H1 (cell line): Measurements from ENCODE around the gene BTBD3. TPM values are rescaled to one million over a fixed set of nuclear protein-coding genes. Genes with fewer than 3 reads are reported as not detected.

Source experiments
- CTCF ChIA-PET: fragments of 300-600 bp; sonication (Branson Sonifier 250); formaldehyde crosslinking; loops from one replicate; lab custom pipeline; 2021; ENCODE audit not compliant: partially characterized antibody; lab: Charles Lee
- POLR2A ChIA-PET: fragments of 300-600 bp; sonication (Branson Sonifier 250); formaldehyde crosslinking; loops from one replicate; lab custom pipeline; 2021; ENCODE audit warnings: inconsistent platforms; ENCODE audit not compliant: partially characterized antibody; lab: Charles Lee
- DNase-seq, 2 experiments: peaks; one replicate each; pipeline versions ENCODE4 v3.0.0 to v3.0.0-alpha.2; 2010 to 2022; ENCODE audit warnings: low spot score in 2 of 2, low read depth in 1 of 2, mixed read lengths in 1 of 2
- FAIRE-seq: peaks from 2 replicates; lab custom pipeline; 2011; peaks lifted over from hg19 to GRCh38; lab: Jason Lieb, UNC
- H2AFZ ChIP-seq: 2 replicates; pipeline ENCODE4 v1.8.1; 2012; ENCODE audit warnings: low read length, inconsistent platforms
- H2AK5ac ChIP-seq: 2 replicates; pipeline ENCODE4 v1.6.1; 2013; ENCODE audit warnings: low read depth, low read length
- H2BK120ac ChIP-seq: replicated peaks from 2 replicates; pipeline ENCODE3; 2013; ENCODE audit warnings: low read depth, low read length, inconsistent platforms
- H2BK12ac ChIP-seq: 2 replicates; pipeline ENCODE4 v1.6.1; 2013; ENCODE audit warnings: low read depth, low read length
- H2BK15ac ChIP-seq: 2 replicates; pipeline ENCODE4 v1.6.1; 2013; ENCODE audit warnings: low read length
- H2BK20ac ChIP-seq: 2 replicates; pipeline ENCODE4 v1.6.1; 2013; ENCODE audit warnings: low read length
- H2BK5ac ChIP-seq: 2 replicates; pipeline ENCODE4 v1.6.1; 2013; ENCODE audit warnings: low read depth, low read length
- H3K14ac ChIP-seq: 2 replicates; pipeline ENCODE4 v1.6.1; 2013; ENCODE audit warnings: inconsistent platforms; ENCODE audit not compliant: insufficient read length
- H3K18ac ChIP-seq: 2 replicates; pipeline ENCODE4 v1.6.1; 2013; ENCODE audit warnings: low read length; ENCODE audit errors: extremely low read depth
- H3K23ac ChIP-seq: 2 replicates; pipeline ENCODE4 v1.6.1; 2013; ENCODE audit warnings: inconsistent platforms; ENCODE audit not compliant: insufficient read length
- H3K23me2 ChIP-seq: 2 replicates; pipeline ENCODE4 v1.6.1; 2013; ENCODE audit warnings: low read depth, low read length
- H3K27ac ChIP-seq: 2 replicates; pipeline ENCODE4 v1.6.1; 2011; ENCODE audit warnings: low read depth, low read length, inconsistent platforms
- H3K27me3 ChIP-seq, 4 experiments: replicated peaks in 1 of 4; 1 replicate in 1 of 4; 2 replicates in 3 of 4; pipeline versions ENCODE4 v1.6.1 to v1.8.1; 2011 to 2013; ENCODE audit warnings: low read length in 3 of 4, mild to moderate bottlenecking in 3 of 4, inconsistent platforms in 2 of 4, mixed read lengths in 2 of 4, moderate library complexity in 1 of 4; ENCODE audit not compliant: control insufficient read depth in 3 of 4, insufficient read depth in 3 of 4; ENCODE audit errors: extremely low read depth in 1 of 4
- H3K36me3 ChIP-seq, 4 experiments: 2 replicates each; pipeline versions ENCODE4 v1.6.1 to v1.8.1; 2011 to 2013; ENCODE audit warnings: mild to moderate bottlenecking in 4 of 4, low read length in 3 of 4, moderate library complexity in 2 of 4, control low read depth in 1 of 4, inconsistent platforms in 1 of 4; ENCODE audit not compliant: insufficient read depth in 4 of 4, control insufficient read depth in 2 of 4
- H3K4ac ChIP-seq: replicated peaks from 2 replicates; pipeline ENCODE3; 2013; ENCODE audit warnings: low read length, low read depth, mixed read lengths, inconsistent platforms; ENCODE audit not compliant: insufficient read length
- H3K4me1 ChIP-seq, 4 experiments: replicated peaks in 1 of 4; 1 replicate in 1 of 4; 2 replicates in 3 of 4; pipeline versions ENCODE4 v1.6.1 to v1.8.1; 2011 to 2013; ENCODE audit warnings: low read length in 3 of 4, inconsistent platforms in 2 of 4, mixed read lengths in 1 of 4; ENCODE audit not compliant: insufficient read depth in 4 of 4, control insufficient read depth in 3 of 4
- H3K4me2 ChIP-seq, 2 experiments: 2 replicates each; pipeline versions ENCODE4 v1.6.1 to v1.8.1; 2011 to 2013; ENCODE audit warnings: low read depth in 2 of 2, low read length in 2 of 2, control low read depth in 1 of 2, inconsistent platforms in 1 of 2, mild to moderate bottlenecking in 1 of 2; ENCODE audit not compliant: insufficient read depth in 1 of 2
- H3K4me3 ChIP-seq, 4 experiments: fragments of 200-600, 300-600 bp in 1 of 4; sonication (generic), shearing (Covaris generic), sonication (Bioruptor Twin) in 1 of 4; 2 replicates each; pipeline versions ENCODE4 v1.5.1 to v1.8.1; 2011 to 2016; ENCODE audit warnings: low read length in 4 of 4, low read depth in 3 of 4, control low read depth in 2 of 4, inconsistent platforms in 2 of 4, mild to moderate bottlenecking in 2 of 4, mixed read lengths in 1 of 4, moderate library complexity in 1 of 4; ENCODE audit not compliant: insufficient read depth in 2 of 4; ENCODE audit errors: extremely low read depth in 1 of 4
- H3K56ac ChIP-seq: replicated peaks from 2 replicates; pipeline ENCODE3; 2013; ENCODE audit warnings: low read depth, mild to moderate bottlenecking, mixed read lengths, low read length, inconsistent platforms; ENCODE audit not compliant: insufficient read length
- H3K79me1 ChIP-seq: 2 replicates; pipeline ENCODE4 v1.6.1; 2013; ENCODE audit warnings: low read depth, low read length, control low read depth
- H3K79me2 ChIP-seq, 2 experiments: 2 replicates each; pipeline versions ENCODE4 v1.6.1 to v1.8.1; 2012 to 2013; ENCODE audit warnings: low read length in 2 of 2, mild to moderate bottlenecking in 2 of 2, inconsistent platforms in 1 of 2; ENCODE audit not compliant: insufficient read depth in 2 of 2, control insufficient read depth in 1 of 2
- H3K9ac ChIP-seq, 4 experiments: replicated peaks in 1 of 4; 1 replicate in 1 of 4; 2 replicates in 3 of 4; pipeline versions ENCODE4 v1.6.1 to v1.8.1; 2011 to 2013; ENCODE audit warnings: low read depth in 3 of 4, low read length in 3 of 4, control low read depth in 2 of 4, mild to moderate bottlenecking in 2 of 4, moderate library complexity in 2 of 4, inconsistent platforms in 1 of 4; ENCODE audit errors: extremely low read depth in 1 of 4
- H3K9me3 ChIP-seq, 2 experiments: 2 replicates each; pipeline versions ENCODE4 v1.6.1 to v1.8.1; 2012 to 2013; ENCODE audit warnings: mild to moderate bottlenecking in 2 of 2, moderate library complexity in 2 of 2, control low read depth in 1 of 2, inconsistent platforms in 1 of 2, low read depth in 1 of 2, low read length in 1 of 2, mixed read lengths in 1 of 2; ENCODE audit not compliant: insufficient read depth in 2 of 2
- H4K20me1 ChIP-seq, 2 experiments: replicated peaks in 1 of 2; 2 replicates each; pipeline versions ENCODE3 to v1.8.1; 2011 to 2013; ENCODE audit warnings: inconsistent platforms in 2 of 2, low read length in 2 of 2, mild to moderate bottlenecking in 1 of 2; ENCODE audit not compliant: insufficient read depth in 2 of 2, control insufficient read depth in 1 of 2
- H4K5ac ChIP-seq: 2 replicates; pipeline ENCODE4 v1.6.1; 2013; ENCODE audit warnings: low read length, low read depth, mixed read lengths, inconsistent platforms; ENCODE audit not compliant: insufficient read length
- H4K8ac ChIP-seq: 2 replicates; pipeline ENCODE4 v1.8.0; 2013; ENCODE audit warnings: mild to moderate bottlenecking, moderate library complexity, low read length, inconsistent platforms; ENCODE audit not compliant: insufficient read depth; ENCODE audit errors: extremely low read depth
- H4K91ac ChIP-seq: replicated peaks from 2 replicates; pipeline ENCODE3; 2013; ENCODE audit warnings: low read length, mixed read lengths, inconsistent platforms; ENCODE audit not compliant: insufficient read length
- BCL11A ChIP-seq, 2 experiments: IDR thresholded peaks; one replicate each; pipeline ENCODE4 v1.6.1; 2011; ENCODE audit warnings: low read depth in 2 of 2, low read length in 2 of 2, mild to moderate bottlenecking in 2 of 2
- CTCF ChIP-seq, 3 experiments: IDR thresholded peaks; 1 replicate in 2 of 3; 2 replicates in 1 of 3; pipeline versions ENCODE4 v1.5.1 to v1.6.1; 2011; ENCODE audit warnings: low read length in 3 of 3, mild to moderate bottlenecking in 3 of 3, inconsistent platforms in 2 of 3, low read depth in 1 of 3, moderate library complexity in 1 of 3; ENCODE audit not compliant: insufficient read depth in 1 of 3; ENCODE audit errors: control extremely low read depth in 1 of 3
- KDM4A ChIP-seq: IDR thresholded peaks from one replicate; pipeline ENCODE4 v1.7.1; 2012; ENCODE audit warnings: low read depth, mild to moderate bottlenecking, moderate library complexity, low read length, inconsistent platforms; ENCODE audit not compliant: severe bottlenecking
- MAFK ChIP-seq: IDR thresholded peaks from 2 replicates; pipeline ENCODE4 v1.6.1; 2012; ENCODE audit warnings: low read depth, mild to moderate bottlenecking, improper control_type of control experiment, low read length
- MAX ChIP-seq: IDR thresholded peaks from 2 replicates; pipeline ENCODE4 v1.6.1; 2012; ENCODE audit warnings: inconsistent platforms
- NRF1 ChIP-seq: IDR thresholded peaks from 2 replicates; pipeline ENCODE4 v1.6.1; 2011; ENCODE audit warnings: mild to moderate bottlenecking, low read depth, low read length, improper control_type of control experiment
- POU5F1 ChIP-seq: IDR thresholded peaks from 2 replicates; pipeline ENCODE4 v1.6.1; 2011; ENCODE audit warnings: low read depth, mild to moderate bottlenecking, low read length, moderate library complexity
- RAD21 ChIP-seq, 2 experiments: IDR thresholded peaks in 1 of 2; conservative IDR thresholded peaks in 1 of 2; 2 replicates each; pipeline ENCODE4 v1.6.1; 2011; ENCODE audit warnings: low read depth in 2 of 2, low read length in 2 of 2, improper control_type of control experiment in 1 of 2, inconsistent platforms in 1 of 2, mild to moderate bottlenecking in 1 of 2, moderate library complexity in 1 of 2
- SIRT6 ChIP-seq: IDR thresholded peaks from one replicate; pipeline ENCODE4 v1.7.1; 2012; ENCODE audit warnings: low read length, inconsistent platforms
- SP4 ChIP-seq: IDR thresholded peaks from 2 replicates; pipeline ENCODE4 v1.6.1; 2012; ENCODE audit warnings: low read length, inconsistent platforms
- YY1 ChIP-seq: IDR thresholded peaks from 2 replicates; pipeline ENCODE4 v1.6.1; 2011; ENCODE audit warnings: low read depth, mild to moderate bottlenecking, low read length
- ZNF274 ChIP-seq: IDR thresholded peaks from 2 replicates; pipeline ENCODE4 v1.7.0; 2012; ENCODE audit warnings: low read length, borderline replicate concordance; ENCODE audit errors: extremely low read depth
- WGBS, 2 experiments: shearing (Covaris generic) in 1 of 2; methylation state at CpG; one replicate each; pipeline versions ENCODE4 v1.1.6 to v1.1.7; 2013 to 2015; ENCODE audit warnings: low lambda C conversion rate in 2 of 2, mixed read lengths in 2 of 2, inconsistent platforms in 1 of 2, low coverage in 1 of 2, missing lambda C conversion rate in 1 of 2; ENCODE audit not compliant: insufficient replicate concordance in 2 of 2, insufficient coverage in 1 of 2, insufficient read length in 1 of 2; ENCODE audit errors: extremely low coverage in 1 of 2, missing lambda C conversion rate in 1 of 2; 5-methylcytosine and 5-hydroxymethylcytosine counted together
- polyA plus RNA-seq, 7 experiments: library from polyadenylated mRNA; depleted of rRNA in 3 of 7; stranded (reverse) in 5 of 7; unstranded in 2 of 7; fragments of >200 nt in 5 of 7; fragments of 200-250 nt in 2 of 7; gene quantifications; 1 replicate in 5 of 7; 2 replicates in 1 of 7; 4 replicates in 1 of 7; pipeline versions ENCODE4 v1.2.1 to v1.2.3, GENCODE V29; 2011 to 2013; ENCODE audit warnings: missing spikeins in 2 of 7, mixed read lengths in 2 of 7
- total RNA-seq: library from RNA; stranded (reverse); fragmentation: NEBNext Ultra II Directional; extraction: Animal tissue kit (Norgen Biotek cat#: 25700); gene quantifications from 2 replicates; pipeline ENCODE4 v1.2.1, GENCODE V29; 2021

The BTBD3 gene
- total and polyA plus RNA-seq, 2 of the 8 experiments (the other 6 are each of a cell fraction or from before 2014, with no cell fraction given) = 36.7 to 45.5 TPM

GRCh38 chr20:11880680-11881079 lies 37.0 kb upstream of the BTBD3 start:
- H3K79me1 ChIP-seq = no peaks in the 10 kb centered on the region
- no peak overlapping the region for H3K23ac ChIP-seq
- no peak overlapping the region for H2BK15ac ChIP-seq
- peak overlapping the region; percentile 97 for H2AFZ ChIP-seq
- no peak overlapping the region for H3K4ac ChIP-seq
- H3K9me3 ChIP-seq = no peaks in the 10 kb centered on the region
- no peak overlapping the region for H2BK120ac ChIP-seq
- H3K23me2 ChIP-seq = no peaks in the 10 kb centered on the region
- no peaks in the 10 kb centered on the region for H4K20me1 ChIP-seq
- H3K56ac ChIP-seq = no peak overlapping the region
- no peak overlapping the region for H4K91ac ChIP-seq
- H3K14ac ChIP-seq = no peak overlapping the region
- ChIA-PET POLR2A (no interaction called here), CTCF (no interaction called here)
- 87% methylated on average over 4 of the region's 4 CpGs; no CpG with 5 or more reads in 1 of the 2 experiments for WGBS, 2 experiments
- H3K9ac ChIP-seq = no peak overlapping the region
- H3K4me3 ChIP-seq = no peak overlapping the region
- H3K79me2 ChIP-seq = no peaks in the 10 kb centered on the region
- H2BK5ac ChIP-seq = no peak overlapping the region
- H3K36me3 ChIP-seq = no peaks in the 10 kb centered on the region
- no peaks in the 10 kb centered on the region for H3K4me1 ChIP-seq
- FAIRE-seq = no peak
- H4K8ac ChIP-seq = no peak overlapping the region
- no peak overlapping the region for H2AK5ac ChIP-seq
- no peak for DNase-seq
- no peak overlapping the region for H3K27ac ChIP-seq
- no peak overlapping the region for H2BK12ac ChIP-seq
- no peak overlapping the region for H2BK20ac ChIP-seq
- no peak overlapping the region for H3K4me2 ChIP-seq
- no peaks in the 10 kb centered on the region for H3K27me3 ChIP-seq
- H3K18ac ChIP-seq = no peak overlapping the region
- no peak overlapping the region for H4K5ac ChIP-seq
- no peak for TF ChIP-seq MAX
- no peak for TF ChIP-seq YY1
- TF ChIP-seq SIRT6 = no peak
- no peak for TF ChIP-seq MAFK
- no peak for TF ChIP-seq RAD21 (IDR thresholded peaks at IDR 0.05 in 1 of 2, conservative IDR thresholded peaks at IDR 0.05 in 1 of 2; ENCODE audit: low read depth in 2 of 2, low read length in 2 of 2)
- no peak for TF ChIP-seq NRF1
- no peak for TF ChIP-seq POU5F1
- TF ChIP-seq ZNF274 = no peak
- no peak for TF ChIP-seq KDM4A
- no peak for TF ChIP-seq BCL11A (IDR thresholded peaks at IDR 0.05; ENCODE audit: low read depth in 2 of 2, low read length in 2 of 2)
- TF ChIP-seq CTCF (IDR thresholded peaks at IDR 0.05; ENCODE audit: control extremely low read depth in 1 of 3, insufficient read depth in 1 of 3, low read depth in 1 of 3, low read length in 3 of 3) = no peak
- no peak for TF ChIP-seq SP4
